A673 (cell line): Measurements from ENCODE around the gene ZNF586. TPM values are rescaled to one million over a fixed set of nuclear protein-coding genes. Genes with fewer than 3 reads are reported as not detected.
A peak's percentile ranks its signal among the peaks of the same experiment; 100 is the strongest.
"Not testable (repeated sequence)": the region's sequence is repeated elsewhere in the genome, so short reads cannot be mapped to it uniquely, and the experiment has no call there.

Source experiments
- BruUV-seq: library from RNA; stranded (reverse); fragments of 400-500 nt; replicated peaks from 2 replicates; lab custom pipeline; 2021; lab: Mats Ljungman, UMichigan
- CTCF ChIA-PET: fragments of 300-600 bp; sonication (Branson Sonifier 250); formaldehyde crosslinking; loops from one replicate; lab custom pipeline; 2022; ENCODE audit warnings: antibody characterized with exemption; lab: Charles Lee
- POLR2A ChIA-PET: fragments of 300-600 bp; sonication (Branson Sonifier 250); formaldehyde crosslinking; loops from one replicate; lab custom pipeline; 2022; ENCODE audit warnings: antibody characterized with exemption; ENCODE audit not compliant: low non-redundant PET; lab: Charles Lee
- DNase-seq: peaks from one replicate; pipeline ENCODE4 v3.0.0-alpha.2; 2015; ENCODE audit warnings: low spot score
- H3K27ac ChIP-seq: fragments of 200-600 bp; sonication (generic); 2 replicates; pipeline ENCODE4 v1.5.1; 2016; ENCODE audit warnings: mixed run types, low read depth, mild to moderate bottlenecking, mixed read lengths, antibody characterized with exemption, low read length; ENCODE audit not compliant: poor library complexity, severe bottlenecking
- H3K27me3 ChIP-seq: fragments of 200-600 bp; sonication (generic); replicated peaks from 2 replicates; pipeline ENCODE4 v1.6.1; 2017; ENCODE audit warnings: mixed run types, low read depth, mild to moderate bottlenecking, mixed read lengths, antibody characterized with exemption, low read length; ENCODE audit not compliant: insufficient read depth, poor library complexity
- H3K36me3 ChIP-seq: fragments of 200-600 bp; sonication (generic); 2 replicates; pipeline ENCODE4 v1.6.1; 2016; ENCODE audit warnings: mixed run types, mild to moderate bottlenecking, mixed read lengths, antibody characterized with exemption, low read length; ENCODE audit not compliant: insufficient read depth, poor library complexity, severe bottlenecking
- H3K4me1 ChIP-seq: fragments of 200-600 bp; sonication (generic); 2 replicates; pipeline ENCODE4 v1.6.1; 2017; ENCODE audit warnings: mixed run types, mild to moderate bottlenecking, mixed read lengths, antibody characterized with exemption, low read length; ENCODE audit not compliant: insufficient read depth, poor library complexity, severe bottlenecking
- H3K4me3 ChIP-seq: fragments of 200-600 bp; sonication (generic); 2 replicates; pipeline ENCODE4 v1.5.1; 2016; ENCODE audit warnings: low read depth, mixed run types, mild to moderate bottlenecking, mixed read lengths, low read length; ENCODE audit not compliant: poor library complexity, severe bottlenecking
- H3K9me3 ChIP-seq: fragments of 200-600 bp; sonication (generic); 2 replicates; pipeline ENCODE4 v1.6.1; 2016; ENCODE audit warnings: mixed run types, low read depth, mild to moderate bottlenecking, mixed read lengths, antibody characterized with exemption, low read length; ENCODE audit not compliant: poor library complexity, severe bottlenecking
- CTCF ChIP-seq: fragments of 300-800, 200-600 bp; sonication (generic); conservative IDR thresholded peaks from 2 replicates; pipeline ENCODE4 v1.5.1; 2017; ENCODE audit warnings: low read depth, mild to moderate bottlenecking, antibody characterized with exemption, low read length, moderate library complexity, mixed read lengths
- EZH2 ChIP-seq: fragments of 200-600 bp; sonication (generic); IDR thresholded peaks from 2 replicates; pipeline ENCODE4 v1.6.1; 2017; ENCODE audit warnings: borderline replicate concordance, low read depth, mild to moderate bottlenecking, mixed read lengths, antibody characterized with exemption, low read length; ENCODE audit not compliant: poor library complexity, severe bottlenecking
- intact Hi-C: fragments of 100-400 bp; cut with micrococcal nuclease; formaldehyde crosslinking; loops from one replicate; pipeline ENCODE4 v1.10.0; 2022; ENCODE audit not compliant: unreplicated experiment
- total RNA-seq: library from RNA; stranded (reverse); gene quantifications from 2 replicates; pipeline ENCODE4 v1.2.3, GENCODE V29; 2021

The ZNF586 gene
- total RNA-seq, 1 experiment from 2014 or later: 19.5 TPM

GRCh38 chr19:57738320-57738719, 31.2 kb upstream of the ZNF586 start:
- BruUV-seq, H3K27me3 ChIP-seq, H3K4me1 ChIP-seq, DNase-seq, H3K36me3 ChIP-seq, POLR2A ChIA-PET, H3K4me3 ChIP-seq, CTCF ChIA-PET, H3K27ac ChIP-seq, intact Hi-C loops: not testable (repeated sequence)
- peaks cover 11% of the 10 kb centered on the region for H3K9me3 ChIP-seq
- TF ChIP-seq CTCF: peak; percentile 20; the same call in 1 of the 2 replicates

- POLR2A ChIA-PET, intact Hi-C loops: not testable (repeated sequence)
Measured at GRCh38 chr19:57738770-57739169, 30.7 kb upstream of the ZNF586 start.

GRCh38 chr19:57746580-57747471, 22.6 kb upstream of the ZNF586 start, which contains the start of gene ZNF776:
Gene ZNF776, plus strand, starts transcription at chr19:57746815. Its CDS starts 244 bp downstream, at chr19:57747059.
- no TSS peak for BruUV-seq
- POLR2A ChIA-PET: no interaction called here
- TF ChIP-seq CTCF (no peak), EZH2 (no peak)

More at GRCh38 chr19:57738770-57739169, 30.7 kb upstream of the ZNF586 start:
- H3K9me3 ChIP-seq, H3K27me3 ChIP-seq, H3K27ac ChIP-seq, H3K36me3 ChIP-seq, CTCF ChIA-PET, H3K4me1 ChIP-seq, DNase-seq, BruUV-seq, H3K4me3 ChIP-seq: not testable (repeated sequence)

GRCh38 chr19:57747472-57747807, 22.0 kb upstream of the ZNF586 start:
- Histone ChIP-seq H3K4me3 (peak overlapping the region; percentile 78), H3K27ac (peak overlapping the region; percentile 74), H3K4me1 (peaks cover 2% of the 10 kb centered on the region), H3K36me3 (peaks cover 47% of the 10 kb centered on the region), H3K27me3 (no peaks in the 10 kb centered on the region), H3K9me3 (peaks cover 38% of the 10 kb centered on the region)
- POLR2A ChIA-PET: no interaction called here
- TF ChIP-seq EZH2 (no peak), CTCF (no peak)
- no peak for DNase-seq
- intact Hi-C loops: no loop called here
- CTCF ChIA-PET: no interaction called here
- BruUV-seq: no TSS peak

More at GRCh38 chr19:57746580-57747471, 22.6 kb upstream of the ZNF586 start, which contains the start of gene ZNF776:
- peak; percentile 96 for DNase-seq
- peak within 1 kb of the TSS; percentile 78 for H3K4me3 ChIP-seq
- H3K27ac ChIP-seq: peak within 1 kb of the TSS; percentile 74
- intact Hi-C loops: no loop called here
- H3K9me3 ChIP-seq: peaks cover 33% of the 10 kb centered on the region
- CTCF ChIA-PET: interaction anchor here (0.7 kb wide), 1 partner anchor 80 kb away, joined by 3 read pairs; no protein-coding TSS in a partner anchor
- H3K36me3 ChIP-seq: peaks cover 41% of the 10 kb centered on the region
- peaks cover 2% of the 10 kb centered on the region for H3K4me1 ChIP-seq
- H3K27me3 ChIP-seq: no peaks in the 10 kb centered on the region
